GM23338 (cell line): Measurements from ENCODE around the gene SMIM43. TPM values are rescaled to one million over a fixed set of nuclear protein-coding genes. Genes with fewer than 3 reads are reported as not detected.

Source experiments
- ATAC-seq: fragments of 200-7000 bp; cut with Tn5 transposase; 3 replicates; pipeline ENCODE4 v1.9.1; 2020
- DNase-seq: peaks from one replicate; pipeline ENCODE4 v3.0.0-alpha.2; 2015; ENCODE audit warnings: low spot score
- H2AFZ ChIP-seq: fragments of 200-600 bp; sonication (generic); 2 replicates; pipeline ENCODE4 v1.8.0; 2016; ENCODE audit warnings: antibody characterized with exemption, mild to moderate bottlenecking, moderate library complexity
- H3F3A ChIP-seq: fragments of 200-600 bp; sonication (generic); replicated peaks from 2 replicates; pipeline ENCODE4 v1.8.0; 2017; ENCODE audit warnings: antibody characterized with exemption, mixed run types, low read depth
- H3K27ac ChIP-seq: fragments of 200-600 bp; sonication (generic); 2 replicates; pipeline ENCODE4 v1.6.1; 2016; ENCODE audit warnings: low read depth
- H3K27me3 ChIP-seq: fragments of 200-600 bp; sonication (generic); 2 replicates; pipeline ENCODE4 v1.8.0; 2016; ENCODE audit warnings: mild to moderate bottlenecking, mixed run types, moderate library complexity; ENCODE audit not compliant: insufficient read depth
- H3K36me3 ChIP-seq: fragments of 200-600 bp; sonication (generic); 2 replicates; pipeline ENCODE4 v1.8.0; 2016; ENCODE audit warnings: mild to moderate bottlenecking; ENCODE audit not compliant: insufficient read depth
- H3K4me1 ChIP-seq: fragments of 200-600 bp; sonication (generic); 2 replicates; pipeline ENCODE4 v1.8.0; 2016; ENCODE audit warnings: mild to moderate bottlenecking, moderate library complexity; ENCODE audit not compliant: insufficient read depth
- H3K4me2 ChIP-seq: fragments of 200-600 bp; sonication (generic); 2 replicates; pipeline ENCODE4 v1.7.1; 2017; ENCODE audit warnings: mixed run types
- H3K4me3 ChIP-seq: fragments of 200-600 bp; sonication (generic); 2 replicates; pipeline ENCODE4 v1.6.1; 2016; ENCODE audit warnings: mixed run types
- H3K79me2 ChIP-seq: fragments of 200-600 bp; sonication (generic); replicated peaks from 2 replicates; pipeline ENCODE4 v1.8.0; 2017; ENCODE audit warnings: mild to moderate bottlenecking; ENCODE audit not compliant: insufficient read depth
- H3K9me2 ChIP-seq: fragments of 200-600 bp; sonication (generic); 2 replicates; pipeline ENCODE4 v1.8.0; 2017; ENCODE audit not compliant: insufficient read depth
- H4K20me1 ChIP-seq: fragments of 200-600 bp; sonication (generic); replicated peaks from 2 replicates; pipeline ENCODE4 v1.8.0; 2017; ENCODE audit warnings: mild to moderate bottlenecking; ENCODE audit not compliant: insufficient read depth
- H3K27ac Mint-ChIP-seq: 2 replicates; pipeline ENCODE4 v1.8.0; 2020; ENCODE audit warnings: inconsistent platforms, mild to moderate bottlenecking, moderate library complexity, mixed read lengths
- H3K27me3 Mint-ChIP-seq: 3 replicates; pipeline ENCODE4 v1.8.0; 2022; ENCODE audit warnings: low read depth, mild to moderate bottlenecking, moderate library complexity, mixed read lengths, inconsistent platforms; ENCODE audit not compliant: insufficient read depth, poor library complexity
- H3K36me3 Mint-ChIP-seq: 3 replicates; pipeline ENCODE4 v1.8.0; 2021; ENCODE audit warnings: low read depth, mild to moderate bottlenecking, inconsistent platforms, moderate library complexity, mixed read lengths
- H3K4me1 Mint-ChIP-seq: 3 replicates; pipeline ENCODE4 v1.8.0; 2020; ENCODE audit warnings: mild to moderate bottlenecking, inconsistent platforms, mixed read lengths
- H3K4me3 Mint-ChIP-seq: 3 replicates; pipeline ENCODE4 v1.8.0; 2021; ENCODE audit warnings: moderate library complexity, mild to moderate bottlenecking, inconsistent platforms, mixed read lengths
- H3K9me3 Mint-ChIP-seq: 3 replicates; pipeline ENCODE4 v1.8.0; 2020; ENCODE audit warnings: moderate library complexity, mild to moderate bottlenecking, inconsistent platforms, mixed read lengths
- CREB1 ChIP-seq: fragments of 250-450 bp; sonication (Bioruptor Pico); IDR thresholded peaks from 2 replicates; pipeline ENCODE4 v1.5.0; 2020; ENCODE audit warnings: low read depth, mild to moderate bottlenecking, moderate library complexity
- ETS1 ChIP-seq: IDR thresholded peaks from 2 replicates; pipeline ENCODE4 v1.6.1; 2016; ENCODE audit warnings: antibody characterized with exemption
- EZH2 ChIP-seq: fragments of 200-600 bp; sonication (generic); IDR thresholded peaks from one replicate; pipeline ENCODE4 v1.8.0; 2017; ENCODE audit warnings: antibody characterized with exemption, mild to moderate bottlenecking, low read depth; ENCODE audit not compliant: unreplicated experiment
- EZH2phosphoT487 ChIP-seq: fragments of 200-600 bp; sonication (generic); IDR thresholded peaks from one replicate; pipeline ENCODE4 v1.8.1; 2018; ENCODE audit warnings: antibody characterized with exemption; ENCODE audit not compliant: unreplicated experiment
- JUNB ChIP-seq: IDR thresholded peaks from one replicate; pipeline ENCODE4 v1.6.1; 2016; ENCODE audit warnings: antibody characterized with exemption; ENCODE audit not compliant: unreplicated experiment
- POLR2AphosphoS5 ChIP-seq: IDR thresholded peaks from 2 replicates; pipeline ENCODE4 v1.6.1; 2016; ENCODE audit warnings: antibody characterized with exemption, low read depth
- STAT1 ChIP-seq: IDR thresholded peaks from one replicate; pipeline ENCODE4 v1.6.1; 2016; ENCODE audit warnings: antibody characterized with exemption; ENCODE audit not compliant: unreplicated experiment
- ZNF114 ChIP-seq: fragments of 250-450 bp; sonication (Bioruptor Pico); IDR thresholded peaks from 2 replicates; pipeline ENCODE4 v1.5.0; 2020; ENCODE audit warnings: mild to moderate bottlenecking, moderate library complexity
- ZNF331 ChIP-seq: fragments of 250-450 bp; sonication (Bioruptor Pico); IDR thresholded peaks from 2 replicates; pipeline ENCODE4 v1.5.0; 2020; ENCODE audit warnings: low read depth, mild to moderate bottlenecking, moderate library complexity
- ZNF462 ChIP-seq: fragments of 250-450 bp; sonication (Bioruptor Pico); IDR thresholded peaks from 2 replicates; pipeline ENCODE4 v1.5.0; 2020; ENCODE audit warnings: mild to moderate bottlenecking, moderate library complexity
- polyA plus RNA-seq: library from polyadenylated mRNA; unstranded; fragments of >200 nt; fragmentation: Nextera tagmentation; extraction: Ambion mirVana; gene quantifications from 2 replicates; pipeline ENCODE4 v1.2.1, GENCODE V29; 2016
- total RNA-seq: library from RNA; depleted of rRNA; stranded (reverse); fragments of >200 nt; shearing (Covaris generic); gene quantifications from 2 replicates; pipeline ENCODE4 v1.2.3, GENCODE V29; 2014

The SMIM43 gene
- total and polyA plus RNA-seq, 2 experiments from 2014 or later = 0.26 to 0.56 TPM

DNA sequence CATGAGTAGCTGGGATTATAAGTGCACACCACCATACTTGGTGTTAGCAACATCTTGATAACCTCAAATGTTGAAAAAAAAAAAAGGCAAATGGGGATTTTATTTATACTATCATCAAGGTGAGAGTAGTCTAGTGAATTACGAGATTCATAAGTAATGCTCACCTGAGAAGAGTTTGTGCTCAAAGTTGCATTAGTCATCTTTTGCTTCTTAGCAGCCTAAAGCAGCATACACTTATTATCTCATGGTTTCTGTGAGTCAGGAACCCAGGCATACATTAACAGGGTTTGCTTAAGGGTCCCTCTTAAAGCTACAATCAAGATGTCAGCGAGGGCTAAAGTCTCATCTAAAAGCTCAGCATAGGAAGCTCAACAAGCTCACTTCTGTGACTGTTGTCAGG is 28.0 kb upstream of the SMIM43 start (continued):
- TF ChIP-seq ZNF462 (CRISPR knock-in tag) (no peak), ETS1 (no peak), POLR2AphosphoS5 (no peak), ZNF114 (CRISPR knock-in tag) (no peak), CREB1 (CRISPR knock-in tag) (no peak), EZH2phosphoT487 (no peak), JUNB (no peak), EZH2 (no peak), ZNF331 (no peak), STAT1 (no peak)

- no peaks in the 10 kb centered on the region for H3K79me2 ChIP-seq
- no peak overlapping the region for H3K4me3 ChIP-seq
- no peaks in the 10 kb centered on the region for H4K20me1 ChIP-seq
- Mint-ChIP-seq H3K27me3 (peaks cover 2% of the 10 kb centered on the region), H3K36me3 (no peaks in the 10 kb centered on the region), H3K27ac (no peak overlapping the region), H3K4me3 (no peak overlapping the region), H3K9me3 (no peaks in the 10 kb centered on the region), H3K4me1 (peaks cover 31% of the 10 kb centered on the region)
- ATAC-seq = no peak
- H3K36me3 ChIP-seq = no peaks in the 10 kb centered on the region
- no peaks in the 10 kb centered on the region for H3K27me3 ChIP-seq
- no peaks in the 10 kb centered on the region for H3K9me2 ChIP-seq
- peaks cover 13% of the 10 kb centered on the region for H3K4me1 ChIP-seq
- H3K27ac ChIP-seq = no peak overlapping the region
- H2AFZ ChIP-seq = no peak overlapping the region
- H3K4me2 ChIP-seq = no peak overlapping the region
- no peak for DNase-seq
- no peaks in the 10 kb centered on the region for H3F3A ChIP-seq
- no peak for TF ChIP-seq ZNF462 (CRISPR knock-in tag)
Observed at GRCh38 chr4:121791481-121791880, 26.5 kb upstream of the SMIM43 start.
